ENCODE results near the gene NUB1. TPM values are rescaled to one million over a fixed set of nuclear protein-coding genes. Genes with fewer than 3 reads are reported as not detected.
A peak's percentile ranks its signal among the peaks of the same experiment; 100 is the strongest.

NUB1 gene
- total RNA-seq, 1 donor from 2014 or later, result 61.1 TPM

- DNase-seq (ENCODE audit: low spot score in 2 of 2) (no peak), FAIRE-seq (no peak)
Measured at GRCh38 chr7:151342102-151342646, 562 bp downstream of the NUB1 start.

- FAIRE-seq (no peak), DNase-seq (ENCODE audit: low spot score in 2 of 2) (no peak)
Measured at GRCh38 chr7:151342811-151343210, 1.2 kb downstream of the NUB1 start.

- FAIRE-seq (no peak), DNase-seq (ENCODE audit: low spot score in 2 of 2) (no peak)
Measured at GRCh38 chr7:151343516-151343915, 1.9 kb downstream of the NUB1 start.

DNA sequence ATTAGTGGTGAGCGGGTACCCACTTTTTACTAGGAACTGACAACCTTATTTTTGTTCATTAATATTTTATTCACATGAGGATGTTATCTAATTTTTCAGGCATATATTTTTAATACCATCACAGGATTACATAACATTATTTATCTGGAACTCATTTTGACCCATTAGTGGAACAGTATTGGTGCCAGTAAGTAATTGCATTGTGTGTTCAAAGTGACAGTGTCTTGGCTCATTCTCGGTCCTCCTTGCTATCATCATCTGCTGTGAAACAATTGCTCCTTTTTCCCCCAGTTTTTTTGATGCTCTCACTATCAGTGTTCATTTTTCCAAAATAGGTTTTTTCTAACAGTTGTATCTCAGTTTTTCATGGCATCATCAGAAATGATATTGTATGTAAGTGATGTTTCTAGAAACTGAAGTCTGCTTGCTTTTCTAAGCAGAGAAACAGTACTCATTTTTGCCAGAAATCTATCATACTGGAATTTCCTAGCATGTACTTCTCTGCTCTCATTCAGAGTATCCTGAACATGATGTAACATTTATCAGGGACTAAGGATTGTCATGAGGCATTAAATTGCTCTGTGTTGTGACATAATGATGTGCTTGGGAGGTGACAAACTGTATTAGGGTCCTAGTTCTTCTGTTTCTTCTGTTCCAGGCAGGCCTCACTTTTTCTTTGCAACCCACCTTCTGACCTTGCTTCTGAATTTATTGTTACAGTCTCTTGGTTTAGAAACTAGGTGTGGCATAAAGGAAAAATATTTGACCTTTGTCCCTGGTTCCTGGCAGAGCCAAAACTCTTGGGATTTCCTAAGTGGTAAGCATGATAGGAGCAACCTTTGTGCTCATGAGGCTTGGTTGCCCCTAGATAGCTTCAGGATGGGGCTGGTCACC lies 4.2 kb downstream of the NUB1 start:
- FAIRE-seq (no peak), DNase-seq (ENCODE audit: low spot score in 2 of 2) (no peak)

DNA sequence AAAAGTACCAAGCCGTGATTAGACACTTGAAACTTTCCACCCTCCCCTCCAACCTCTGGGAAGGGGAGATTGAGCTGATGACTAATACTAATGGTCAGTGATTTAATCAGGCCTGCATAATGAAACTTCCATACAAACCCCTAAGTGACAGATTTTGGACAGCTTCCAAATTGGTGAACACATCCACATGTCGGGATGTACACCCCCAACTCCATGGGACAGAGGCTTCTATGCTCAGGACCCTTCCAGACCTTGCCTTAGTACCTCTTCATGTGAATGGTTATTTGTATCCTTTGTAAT lies 4.8 kb downstream of the NUB1 start:
- FAIRE-seq (no peak), DNase-seq (ENCODE audit: low spot score in 2 of 2) (no peak)

GRCh38 chr7:151347200-151347599 lies 5.6 kb downstream of the NUB1 start:
- no peak for DNase-seq (ENCODE audit: low spot score in 2 of 2)

DNA sequence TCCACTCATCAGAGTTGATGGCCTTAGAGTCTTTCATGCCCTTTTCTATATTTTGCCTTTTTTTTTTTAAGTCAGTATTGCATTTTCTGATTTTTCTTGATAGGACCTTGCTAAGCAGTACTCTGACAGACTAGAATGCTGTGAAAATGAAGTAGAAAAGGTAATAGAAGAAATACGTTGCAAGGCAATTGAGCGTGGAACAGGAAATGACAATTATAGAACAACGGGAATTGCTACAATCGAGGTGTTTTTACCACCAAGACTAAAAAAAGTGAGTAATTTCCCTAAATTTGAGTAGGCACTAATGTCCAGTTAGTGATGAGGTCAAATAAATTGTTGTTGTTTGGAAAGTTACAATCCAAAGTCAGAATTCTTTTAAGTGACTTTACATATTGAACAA lies 7.4 kb downstream of the NUB1 start:
- DNase-seq (ENCODE audit: low spot score in 2 of 2) (no peak), FAIRE-seq (no peak)

More at GRCh38 chr7:151347200-151347599, 5.6 kb downstream of the NUB1 start:
- no peak for FAIRE-seq

DNA sequence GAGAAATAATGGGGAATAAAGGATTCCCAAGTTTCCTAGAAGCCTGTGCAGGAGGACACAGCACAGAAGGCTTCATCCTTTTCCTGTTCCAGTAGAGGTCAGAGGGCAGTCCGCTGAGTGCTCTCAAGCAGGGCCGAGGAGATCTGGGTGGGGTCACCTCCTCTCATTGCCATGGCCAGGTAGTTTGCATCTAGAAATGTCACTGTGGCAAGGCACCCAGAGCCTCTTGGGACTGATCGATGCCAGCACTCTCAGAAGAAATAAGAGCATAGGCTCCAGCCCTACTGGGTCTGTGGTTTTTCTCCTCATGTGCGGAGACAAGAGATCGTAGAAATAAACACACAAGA lies 7.9 kb downstream of the NUB1 start:
- no peak for DNase-seq (ENCODE audit: low spot score in 2 of 2)
- no peak for FAIRE-seq

DNA sequence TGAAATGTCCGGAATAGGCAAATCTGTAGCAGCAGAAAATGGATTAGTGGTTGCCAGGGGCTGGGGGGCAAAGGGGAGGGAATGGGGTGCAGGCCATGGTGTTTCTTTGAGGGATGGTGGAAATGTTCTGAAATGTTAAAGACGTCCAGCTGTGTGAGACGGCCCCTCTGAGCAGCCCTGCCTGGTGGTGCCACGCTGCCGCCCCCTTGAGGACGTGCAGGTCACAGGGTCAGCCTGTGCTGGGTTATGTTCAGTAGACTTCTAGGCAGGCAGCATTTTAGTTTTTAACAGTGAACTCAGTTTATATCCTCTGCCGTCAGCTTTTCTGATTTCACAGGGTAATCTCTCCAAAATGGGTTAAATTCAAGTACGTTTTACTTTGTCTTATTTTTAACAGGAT lies 9.4 kb downstream of the NUB1 start:
- DNase-seq (ENCODE audit: low spot score in 2 of 2) (no peak), FAIRE-seq (no peak)

- FAIRE-seq, result no peak
- DNase-seq (ENCODE audit: low spot score in 2 of 2), result no peak
Measured at GRCh38 chr7:151351967-151352366, 10.4 kb downstream of the NUB1 start.

- DNase-seq (ENCODE audit: low spot score in 2 of 2) (no peak), FAIRE-seq (no peak)
Measured at GRCh38 chr7:151352512-151352911, 10.9 kb downstream of the NUB1 start.

GRCh38 chr7:151361193-151361959 lies 19.8 kb downstream of the NUB1 start:
- DNase-seq (ENCODE audit: low spot score in 2 of 2), result no peak
- no peak for FAIRE-seq

- no peak for FAIRE-seq
- no peak for DNase-seq (ENCODE audit: low spot score in 2 of 2)
Measured at GRCh38 chr7:151363182-151363581, 21.6 kb downstream of the NUB1 start.

DNA sequence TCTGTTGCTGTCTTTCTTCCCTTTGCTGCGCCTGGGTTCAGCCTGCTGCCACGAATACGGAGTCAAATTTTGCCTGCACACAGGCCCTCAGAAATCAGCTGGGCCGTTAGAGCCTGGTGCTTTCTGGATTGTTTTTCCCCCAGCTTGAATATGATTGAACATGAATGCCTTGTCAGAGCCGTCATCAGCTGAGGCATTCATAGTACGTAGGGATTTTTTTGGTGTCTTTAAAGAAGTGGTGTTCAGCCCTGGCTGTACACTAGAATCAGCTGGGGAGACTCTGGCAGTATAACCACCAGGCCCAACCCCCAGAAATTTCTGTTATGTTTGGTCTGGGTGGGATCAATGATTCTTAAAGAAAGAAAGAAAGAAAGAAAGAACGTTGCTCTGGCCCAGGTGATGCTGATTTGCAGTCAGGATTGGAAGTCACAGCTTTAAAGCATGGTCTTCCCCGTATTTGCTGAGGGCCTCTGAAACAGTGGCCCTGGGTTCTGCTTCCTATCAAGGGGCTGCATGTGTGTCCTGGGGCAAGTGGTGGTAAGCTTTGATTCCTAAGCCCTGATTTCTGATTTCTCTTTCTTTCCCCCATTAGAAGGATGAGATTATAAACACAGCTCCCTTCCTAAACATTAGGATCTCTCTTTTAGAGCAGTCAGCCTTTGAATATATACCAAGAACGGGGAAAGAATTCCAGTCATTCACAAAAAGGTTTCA lies 24.7 kb downstream of the NUB1 start:
- DNase-seq (ENCODE audit: low spot score in 2 of 2) (no peak), FAIRE-seq (no peak)

GRCh38 chr7:151366880-151367222 lies 25.2 kb downstream of the NUB1 start:
- DNase-seq (ENCODE audit: low spot score in 2 of 2), result no peak
- FAIRE-seq, result no peak

DNA sequence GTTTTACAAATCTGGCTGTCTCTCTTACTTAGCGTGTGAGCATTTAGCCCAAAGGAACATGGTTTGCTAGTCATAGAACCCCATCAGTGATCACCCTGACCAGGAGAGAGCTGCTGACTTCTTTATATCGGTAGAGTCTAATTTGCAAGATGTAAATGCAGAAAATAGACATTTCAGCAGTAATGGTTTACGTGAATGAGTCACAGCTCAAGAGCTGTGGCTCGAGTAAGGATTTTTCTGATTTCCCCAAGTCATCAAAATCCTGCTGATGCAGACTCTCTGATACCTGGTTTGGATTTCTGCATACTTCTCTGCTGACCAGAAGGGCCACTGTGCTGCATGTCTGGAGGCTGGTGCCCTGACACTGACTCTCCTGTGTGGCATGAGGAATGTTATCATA lies 25.7 kb downstream of the NUB1 start:
- FAIRE-seq, result no peak

GRCh38 chr7:151368136-151368571 lies 26.5 kb downstream of the NUB1 start:
- FAIRE-seq (no peak), DNase-seq (ENCODE audit: low spot score in 2 of 2) (peak in 1 of 2 donors; percentile 78)

More for the DNA sequence above, 25.7 kb downstream of the NUB1 start:
- DNase-seq (ENCODE audit: low spot score in 2 of 2), result no peak

- DNase-seq (ENCODE audit: low spot score in 2 of 2) (no peak), FAIRE-seq (no peak)
Measured at GRCh38 chr7:151371266-151371665, 29.7 kb downstream of the NUB1 start.

- DNase-seq (ENCODE audit: low spot score in 2 of 2) (no peak), FAIRE-seq (no peak)
Measured at GRCh38 chr7:151372612-151373265, 31.1 kb downstream of the NUB1 start.

DNA sequence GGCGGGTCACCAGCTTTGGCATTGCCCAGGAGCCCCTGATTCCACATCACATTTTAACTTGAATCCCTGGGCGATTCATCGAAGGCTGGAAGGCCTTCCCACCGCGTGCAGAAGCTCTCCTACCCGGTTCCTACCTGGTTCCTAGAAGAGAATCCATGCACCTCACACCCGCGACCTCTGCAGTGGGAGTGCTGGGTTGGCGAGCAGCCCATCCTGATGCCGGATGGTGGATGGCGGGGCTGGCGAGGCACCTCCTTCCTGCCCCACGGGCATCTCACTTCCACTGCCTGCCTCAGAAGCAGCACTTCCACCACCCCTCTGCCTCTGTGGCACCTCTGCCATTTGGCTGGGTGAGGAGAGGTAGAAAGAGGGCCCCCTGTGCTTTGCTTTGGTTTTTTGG lies 32.0 kb downstream of the NUB1 start:
- FAIRE-seq (no peak), DNase-seq (ENCODE audit: low spot score in 2 of 2) (no peak)

- FAIRE-seq, result no peak
- DNase-seq (ENCODE audit: low spot score in 2 of 2), result peak in 1 of 2 donors; percentile 32
Measured at GRCh38 chr7:151374139-151374538, 32.5 kb downstream of the NUB1 start.

Data from frontal cortex (tissue), 4 donors.